ENCODE measurements around the gene MAD1L1. TPM values are rescaled to one million over a fixed set of nuclear protein-coding genes. Genes with fewer than 3 reads are reported as not detected.

MAD1L1 gene
- total RNA-seq, 1 experiment from 2014 or later, result 38.5 TPM

DNA sequence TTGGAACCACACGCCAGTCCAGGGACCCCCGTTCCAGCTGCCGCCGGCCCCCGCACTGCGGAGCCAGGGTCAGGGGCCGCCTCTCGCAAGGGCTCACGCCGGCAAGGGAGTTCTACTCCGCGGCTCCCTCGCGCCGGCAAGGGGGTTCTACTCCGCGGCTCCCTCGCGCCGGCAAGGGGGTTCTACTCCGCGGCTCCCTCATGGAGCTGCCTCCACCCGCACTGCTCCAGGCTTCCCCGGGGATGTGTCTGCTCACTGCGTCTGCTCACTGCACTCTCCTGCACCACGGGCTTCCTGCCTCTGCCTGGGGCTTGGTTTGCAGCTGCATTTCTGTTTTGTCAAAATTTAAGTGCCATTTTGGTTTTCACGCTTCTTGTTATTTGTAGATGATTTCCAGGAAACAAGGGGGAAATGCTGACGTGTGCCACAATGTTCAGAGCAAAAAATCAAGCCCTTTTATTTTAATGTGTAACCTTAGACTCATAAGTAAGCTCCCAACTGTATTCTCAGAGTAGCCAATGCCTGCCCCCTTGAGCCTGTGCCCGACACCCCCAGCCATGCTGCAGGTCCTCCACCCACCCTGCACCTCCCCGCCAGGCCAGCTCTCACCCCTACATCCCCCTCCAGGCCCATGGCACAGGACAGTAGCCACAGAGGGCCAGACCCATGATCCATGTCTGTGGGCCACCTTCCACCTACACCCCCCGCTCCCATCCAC, 246.2 kb downstream of the MAD1L1 start:
- H3K9me2 ChIP-seq (ENCODE audit: insufficient read depth), result no peaks in the 10 kb centered on the region
- no peaks in the 10 kb centered on the region for H3K79me2 ChIP-seq (ENCODE audit: insufficient read depth, low read length)
- ChIA-PET RAD21 (ENCODE audit: low non-redundant PET in 1 of 2, low total read pairs in 2 of 2, uncharacterized antibody in 2 of 2, unreplicated experiment in 2 of 2) (no interaction called here), CTCF (no interaction called here), POLR2A (no interaction called here)
- H3K36me3 ChIP-seq (ENCODE audit: control insufficient read depth in 1 of 2, insufficient read depth in 2 of 2, low read length in 2 of 2), result no peaks in the 10 kb centered on the region
- H3K4me1 ChIP-seq (ENCODE audit: control insufficient read depth in 1 of 2, insufficient read depth in 2 of 2, low read length in 2 of 2), result peaks cover 0 to 1% of the 10 kb centered on the region in 2 experiments; a peak in 1 of 4 replicates
- no peaks in the 10 kb centered on the region for H4K20me1 ChIP-seq (ENCODE audit: insufficient read depth)
- H3K27ac ChIP-seq (ENCODE audit: low read depth, low read length), result no peak overlapping the region
- TF ChIP-seq EGR1 (IDR thresholded peaks at IDR 0.05; ENCODE audit: low read depth), result no peak
- TF ChIP-seq POLR2AphosphoS5 (IDR thresholded peaks at IDR 0.05; ENCODE audit: low read depth, low read length), result no peak
- TF ChIP-seq EZH2 (IDR thresholded peaks at IDR 0.05), result no peak
- no peak for TF ChIP-seq ZFX (IDR thresholded peaks at IDR 0.05)
- TF ChIP-seq ZNF274 (IDR thresholded peaks at IDR 0.05; ENCODE audit: low read depth, low read length), result no peak
- TF ChIP-seq, protein P1, sequence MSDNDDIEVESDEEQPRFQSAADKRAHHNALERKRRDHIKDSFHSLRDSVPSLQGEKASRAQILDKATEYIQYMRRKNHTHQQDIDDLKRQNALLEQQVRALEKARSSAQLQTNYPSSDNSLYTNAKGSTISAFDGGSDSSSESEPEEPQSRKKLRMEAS (IDR thresholded peaks at IDR 0.05), result no peak
- TF ChIP-seq SP1 (IDR thresholded peaks at IDR 0.05; ENCODE audit: low read depth), result no peak
- TF ChIP-seq RAD21 (IDR thresholded peaks at IDR 0.05; ENCODE audit: low read depth), result no peak
- no peak for TF ChIP-seq FOSL1 (IDR thresholded peaks at IDR 0.05; ENCODE audit: low read depth)
- TF ChIP-seq, protein P2, sequence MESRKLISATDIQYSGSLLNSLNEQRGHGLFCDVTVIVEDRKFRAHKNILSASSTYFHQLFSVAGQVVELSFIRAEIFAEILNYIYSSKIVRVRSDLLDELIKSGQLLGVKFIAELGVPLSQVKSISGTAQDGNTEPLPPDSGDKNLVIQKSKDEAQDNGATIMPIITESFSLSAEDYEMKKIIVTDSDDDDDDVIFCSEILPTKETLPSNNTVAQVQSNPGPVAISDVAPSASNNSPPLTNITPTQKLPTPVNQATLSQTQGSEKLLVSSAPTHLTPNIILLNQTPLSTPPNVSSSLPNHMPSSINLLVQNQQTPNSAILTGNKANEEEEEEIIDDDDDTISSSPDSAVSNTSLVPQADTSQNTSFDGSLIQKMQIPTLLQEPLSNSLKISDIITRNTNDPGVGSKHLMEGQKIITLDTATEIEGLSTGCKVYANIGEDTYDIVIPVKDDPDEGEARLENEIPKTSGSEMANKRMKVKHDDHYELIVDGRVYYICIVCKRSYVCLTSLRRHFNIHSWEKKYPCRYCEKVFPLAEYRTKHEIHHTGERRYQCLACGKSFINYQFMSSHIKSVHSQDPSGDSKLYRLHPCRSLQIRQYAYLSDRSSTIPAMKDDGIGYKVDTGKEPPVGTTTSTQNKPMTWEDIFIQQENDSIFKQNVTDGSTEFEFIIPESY (IDR thresholded peaks at IDR 0.05; ENCODE audit: extremely low read depth, insufficient replicate concordance, low read length), result no peak
- TF ChIP-seq EZH2phosphoT487 (IDR thresholded peaks at IDR 0.05; ENCODE audit: borderline replicate concordance), result no peak
- TF ChIP-seq CBX3 (IDR thresholded peaks at IDR 0.05; ENCODE audit: low read depth), result no peak
- TF ChIP-seq, protein P3, sequence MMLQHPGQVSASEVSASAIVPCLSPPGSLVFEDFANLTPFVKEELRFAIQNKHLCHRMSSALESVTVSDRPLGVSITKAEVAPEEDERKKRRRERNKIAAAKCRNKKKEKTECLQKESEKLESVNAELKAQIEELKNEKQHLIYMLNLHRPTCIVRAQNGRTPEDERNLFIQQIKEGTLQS (IDR thresholded peaks at IDR 0.05), result no peak
- no peak for TF ChIP-seq CEBPB (IDR thresholded peaks at IDR 0.05; ENCODE audit: low read depth)
- TF ChIP-seq YY1 (IDR thresholded peaks at IDR 0.05; ENCODE audit: extremely low read depth, insufficient replicate concordance, low read depth, low read length), result no peak
- TF ChIP-seq, protein P4, sequence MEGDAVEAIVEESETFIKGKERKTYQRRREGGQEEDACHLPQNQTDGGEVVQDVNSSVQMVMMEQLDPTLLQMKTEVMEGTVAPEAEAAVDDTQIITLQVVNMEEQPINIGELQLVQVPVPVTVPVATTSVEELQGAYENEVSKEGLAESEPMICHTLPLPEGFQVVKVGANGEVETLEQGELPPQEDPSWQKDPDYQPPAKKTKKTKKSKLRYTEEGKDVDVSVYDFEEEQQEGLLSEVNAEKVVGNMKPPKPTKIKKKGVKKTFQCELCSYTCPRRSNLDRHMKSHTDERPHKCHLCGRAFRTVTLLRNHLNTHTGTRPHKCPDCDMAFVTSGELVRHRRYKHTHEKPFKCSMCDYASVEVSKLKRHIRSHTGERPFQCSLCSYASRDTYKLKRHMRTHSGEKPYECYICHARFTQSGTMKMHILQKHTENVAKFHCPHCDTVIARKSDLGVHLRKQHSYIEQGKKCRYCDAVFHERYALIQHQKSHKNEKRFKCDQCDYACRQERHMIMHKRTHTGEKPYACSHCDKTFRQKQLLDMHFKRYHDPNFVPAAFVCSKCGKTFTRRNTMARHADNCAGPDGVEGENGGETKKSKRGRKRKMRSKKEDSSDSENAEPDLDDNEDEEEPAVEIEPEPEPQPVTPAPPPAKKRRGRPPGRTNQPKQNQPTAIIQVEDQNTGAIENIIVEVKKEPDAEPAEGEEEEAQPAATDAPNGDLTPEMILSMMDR (IDR thresholded peaks at IDR 0.05 in 2 of 3, conservative IDR thresholded peaks at IDR 0.05 in 1 of 3; ENCODE audit: borderline replicate concordance in 1 of 3, insufficient read depth in 1 of 3, low read depth in 2 of 3, low read length in 2 of 3), result no peak
- TF ChIP-seq JUND (IDR thresholded peaks at IDR 0.05), result no peak
- no peak for TF ChIP-seq SRF (IDR thresholded peaks at IDR 0.05; ENCODE audit: low read depth)
- TF ChIP-seq SIN3A (IDR thresholded peaks at IDR 0.05; ENCODE audit: low read depth), result no peak
- TF ChIP-seq, protein P5, sequence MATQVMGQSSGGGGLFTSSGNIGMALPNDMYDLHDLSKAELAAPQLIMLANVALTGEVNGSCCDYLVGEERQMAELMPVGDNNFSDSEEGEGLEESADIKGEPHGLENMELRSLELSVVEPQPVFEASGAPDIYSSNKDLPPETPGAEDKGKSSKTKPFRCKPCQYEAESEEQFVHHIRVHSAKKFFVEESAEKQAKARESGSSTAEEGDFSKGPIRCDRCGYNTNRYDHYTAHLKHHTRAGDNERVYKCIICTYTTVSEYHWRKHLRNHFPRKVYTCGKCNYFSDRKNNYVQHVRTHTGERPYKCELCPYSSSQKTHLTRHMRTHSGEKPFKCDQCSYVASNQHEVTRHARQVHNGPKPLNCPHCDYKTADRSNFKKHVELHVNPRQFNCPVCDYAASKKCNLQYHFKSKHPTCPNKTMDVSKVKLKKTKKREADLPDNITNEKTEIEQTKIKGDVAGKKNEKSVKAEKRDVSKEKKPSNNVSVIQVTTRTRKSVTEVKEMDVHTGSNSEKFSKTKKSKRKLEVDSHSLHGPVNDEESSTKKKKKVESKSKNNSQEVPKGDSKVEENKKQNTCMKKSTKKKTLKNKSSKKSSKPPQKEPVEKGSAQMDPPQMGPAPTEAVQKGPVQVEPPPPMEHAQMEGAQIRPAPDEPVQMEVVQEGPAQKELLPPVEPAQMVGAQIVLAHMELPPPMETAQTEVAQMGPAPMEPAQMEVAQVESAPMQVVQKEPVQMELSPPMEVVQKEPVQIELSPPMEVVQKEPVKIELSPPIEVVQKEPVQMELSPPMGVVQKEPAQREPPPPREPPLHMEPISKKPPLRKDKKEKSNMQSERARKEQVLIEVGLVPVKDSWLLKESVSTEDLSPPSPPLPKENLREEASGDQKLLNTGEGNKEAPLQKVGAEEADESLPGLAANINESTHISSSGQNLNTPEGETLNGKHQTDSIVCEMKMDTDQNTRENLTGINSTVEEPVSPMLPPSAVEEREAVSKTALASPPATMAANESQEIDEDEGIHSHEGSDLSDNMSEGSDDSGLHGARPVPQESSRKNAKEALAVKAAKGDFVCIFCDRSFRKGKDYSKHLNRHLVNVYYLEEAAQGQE (IDR thresholded peaks at IDR 0.05; ENCODE audit: low read depth), result no peak
- no peak overlapping the region for H3K4me2 ChIP-seq (ENCODE audit: low read length)
- no peak for ATAC-seq
- H2AFZ ChIP-seq (ENCODE audit: low read depth, low read length, poor library complexity, severe bottlenecking), result no peak overlapping the region
- no peaks in the 10 kb centered on the region for H3K9me3 ChIP-seq (ENCODE audit: control insufficient read depth in 1 of 2, insufficient read depth in 1 of 2, low read depth in 1 of 2, low read length in 2 of 2)
- no peak overlapping the region for H3K4me3 ChIP-seq (replicated peaks in 1 of 2; ENCODE audit: low read depth in 1 of 2, low read length in 2 of 2)
- no TSS peak for BruUV-seq (replicated peaks)
- no peak overlapping the region for H3K9ac ChIP-seq (ENCODE audit: low read length)
- no peak for DNase-seq (ENCODE audit: low read depth, low spot score)
- intact Hi-C loops (cut with micrococcal nuclease), result no loop called here
- no peaks in the 10 kb centered on the region for H3K27me3 ChIP-seq (ENCODE audit: insufficient read depth, low read length)
